NCI-H128 (cell line): Measurements from ENCODE around the gene HCFC1.

ENCODE experiments used
- DNase-seq: peaks from one replicate; lab custom pipeline; 2025; ENCODE audit not compliant: unreplicated experiment; lab: John Stamatoyannopoulos, UW

The HCFC1 gene

DNA sequence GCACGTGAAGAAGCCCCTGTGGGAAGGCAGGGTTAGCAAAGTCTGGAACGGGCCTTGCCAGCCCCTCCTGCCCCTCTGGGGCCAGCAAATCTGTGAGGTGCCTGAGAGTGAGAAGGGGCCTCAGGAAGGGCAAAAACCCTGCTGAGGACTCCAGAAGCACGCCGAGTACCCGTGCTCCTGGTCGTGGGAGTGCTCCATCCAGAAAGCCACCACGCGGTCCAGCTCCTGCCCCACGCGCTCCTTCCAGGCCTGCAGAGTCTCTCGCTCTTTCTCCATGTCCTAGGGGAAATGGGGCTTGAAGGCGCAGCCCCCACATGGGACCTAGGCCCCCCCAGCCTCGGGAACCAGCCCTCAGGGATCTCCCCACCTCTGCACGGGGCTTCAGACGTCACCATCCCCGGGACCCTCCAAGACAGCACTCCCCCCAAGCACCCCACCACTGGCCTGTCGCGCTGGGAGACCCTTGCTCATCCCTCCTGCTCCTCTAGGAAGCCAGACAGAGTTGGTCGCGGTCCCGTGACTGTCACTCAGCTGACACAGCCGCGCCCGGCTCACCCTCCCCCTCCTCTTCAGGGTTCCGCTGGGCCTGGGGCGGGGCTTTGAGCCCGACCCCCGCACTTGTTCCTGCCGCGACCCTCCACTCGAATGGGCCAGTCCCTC lies 27.3 kb downstream of the HCFC1 start, which contains the start of gene RENBP:
Gene RENBP, minus strand, starts transcription at position 504 of the 660 bp plus-strand sequence. Its CDS starts 33 bp downstream, at position 471.
- no peak for DNase-seq

DNA sequence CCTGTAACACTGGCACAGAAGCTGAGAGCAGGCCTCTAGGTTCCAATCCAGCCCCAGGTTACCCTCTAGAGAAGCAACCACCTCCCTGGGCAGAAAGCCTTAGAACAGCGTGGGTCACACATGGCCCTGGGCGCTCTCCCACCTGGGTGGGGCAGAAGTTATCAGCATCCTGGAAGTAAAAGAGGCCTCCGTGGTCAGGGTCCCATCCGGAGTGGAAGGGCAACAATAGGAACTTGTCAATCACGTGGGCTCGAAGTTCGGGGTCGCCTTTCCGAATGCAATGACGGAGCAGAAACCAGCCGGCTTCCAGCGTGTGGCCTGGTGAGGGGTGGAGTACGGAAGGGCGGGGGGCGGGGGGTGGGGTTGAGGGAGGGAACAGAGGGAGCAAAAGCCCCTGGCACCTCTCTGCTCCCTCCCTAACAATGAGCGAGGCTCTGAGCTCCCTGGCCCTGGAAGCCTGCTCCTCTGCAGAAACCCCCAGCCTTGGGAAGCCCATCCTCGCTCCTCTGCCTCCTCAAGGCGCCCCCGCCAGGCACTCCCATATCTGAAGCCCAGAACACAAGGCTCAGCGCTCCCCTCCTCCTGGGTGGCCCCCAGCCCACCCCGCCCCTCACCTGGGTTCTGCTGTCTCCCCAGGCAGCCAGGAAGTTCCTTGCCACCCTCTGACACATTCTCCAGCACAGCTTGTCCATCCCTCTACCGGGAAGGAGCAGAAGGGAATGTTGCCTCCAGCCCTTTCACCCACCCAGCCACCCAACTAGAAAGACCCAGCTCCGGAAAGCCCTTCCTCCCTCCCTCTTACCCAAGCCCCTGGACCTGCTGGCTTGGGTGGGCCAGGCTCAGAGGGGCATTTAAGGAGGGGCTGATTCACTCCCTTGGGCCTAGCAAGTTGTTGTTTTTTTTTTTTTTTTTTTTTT lies 30.0 kb downstream of the HCFC1 start:
- no peak for DNase-seq

DNA sequence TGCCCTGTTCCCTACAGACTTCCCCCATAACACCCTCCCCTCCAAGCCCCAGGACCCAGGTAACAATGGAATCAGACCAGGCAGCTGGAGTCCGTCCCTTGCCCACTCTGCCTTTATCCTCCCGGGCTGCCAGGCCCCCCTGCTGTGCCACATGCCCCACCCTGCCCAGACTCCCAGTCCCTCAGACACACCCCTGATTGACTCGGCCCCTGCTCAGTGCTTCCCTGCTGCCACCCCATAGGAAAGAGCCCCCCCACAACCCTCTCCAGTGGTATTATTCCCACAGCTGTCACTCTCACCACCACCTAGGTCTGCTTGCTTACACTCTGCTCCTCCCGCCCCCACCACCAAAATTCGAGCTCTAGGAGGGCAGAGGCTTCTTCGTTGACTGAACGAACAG lies 32.0 kb downstream of the HCFC1 start:
- DNase-seq = no peak

DNA sequence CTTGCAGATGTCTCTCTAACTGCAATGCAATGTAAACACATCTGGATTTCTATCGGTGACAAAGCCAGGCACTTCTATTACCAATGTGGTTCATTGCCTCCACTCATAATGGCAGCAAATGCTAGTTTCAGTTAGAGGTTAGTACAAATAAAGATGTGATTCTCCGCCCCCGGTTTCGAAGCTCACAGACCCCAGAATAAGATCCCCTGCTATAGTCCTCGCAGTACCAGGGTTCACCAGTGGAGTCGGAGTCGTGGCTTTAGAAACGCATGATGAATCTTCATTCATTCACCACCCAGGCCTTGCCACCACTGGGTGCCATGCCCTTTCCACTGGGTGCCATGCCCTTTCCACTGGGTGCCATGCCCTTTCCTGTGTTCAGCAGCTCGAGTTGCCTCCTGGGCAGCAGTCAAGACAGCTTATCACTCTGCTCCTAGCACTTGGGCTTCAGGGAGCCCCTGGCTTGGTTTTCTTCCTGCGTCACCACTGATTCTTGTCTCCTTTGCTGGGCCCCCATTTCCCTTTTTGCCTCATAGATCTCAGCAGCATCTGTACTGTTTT lies 33.3 kb downstream of the HCFC1 start:
- DNase-seq = no peak

DNA sequence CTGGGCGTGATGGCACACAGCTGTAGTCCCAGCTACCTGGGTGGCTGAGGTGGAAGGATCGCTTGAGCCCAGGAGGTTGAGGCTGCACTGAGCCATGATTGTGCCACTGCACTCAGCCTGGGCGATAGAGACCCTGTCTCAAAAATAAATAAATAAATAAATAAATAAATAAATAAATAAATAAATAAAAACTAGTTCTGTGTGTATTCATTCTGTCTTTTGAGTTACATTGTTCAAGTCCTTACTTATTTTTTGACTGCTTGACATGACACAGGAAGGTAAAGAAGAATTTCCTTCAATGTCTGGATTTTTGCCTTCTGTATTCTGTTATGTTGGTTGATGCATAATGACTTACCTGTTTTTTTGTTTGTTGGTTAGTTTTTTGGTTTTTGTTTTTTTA lies 34.6 kb downstream of the HCFC1 start:
- no peak for DNase-seq

DNA sequence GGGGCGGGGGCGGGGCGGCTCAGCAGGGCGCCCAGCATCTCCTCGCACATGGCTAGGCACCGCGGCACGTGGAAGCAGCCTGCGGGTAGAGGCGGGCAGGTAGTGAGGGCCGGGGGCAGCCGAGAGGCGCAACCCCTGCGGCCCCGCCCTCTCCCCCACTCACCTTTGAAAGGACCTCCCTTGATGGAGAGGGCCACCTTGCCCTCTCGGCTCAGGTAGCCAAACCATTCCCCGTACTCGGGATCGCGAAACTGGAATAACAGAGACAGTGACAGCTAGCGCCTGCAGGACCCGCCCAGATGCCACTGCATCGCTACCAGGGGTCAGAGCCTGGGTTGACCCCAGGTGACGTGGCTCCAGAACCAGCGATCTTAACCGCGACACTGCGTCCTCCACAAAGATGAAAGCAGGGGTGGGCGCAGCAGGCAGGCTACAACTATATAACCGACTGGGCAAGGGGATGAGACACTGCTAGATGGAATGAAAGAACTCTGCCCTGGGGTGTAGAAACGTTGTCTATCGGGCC lies 36.2 kb downstream of the HCFC1 start:
- no peak for DNase-seq

DNA sequence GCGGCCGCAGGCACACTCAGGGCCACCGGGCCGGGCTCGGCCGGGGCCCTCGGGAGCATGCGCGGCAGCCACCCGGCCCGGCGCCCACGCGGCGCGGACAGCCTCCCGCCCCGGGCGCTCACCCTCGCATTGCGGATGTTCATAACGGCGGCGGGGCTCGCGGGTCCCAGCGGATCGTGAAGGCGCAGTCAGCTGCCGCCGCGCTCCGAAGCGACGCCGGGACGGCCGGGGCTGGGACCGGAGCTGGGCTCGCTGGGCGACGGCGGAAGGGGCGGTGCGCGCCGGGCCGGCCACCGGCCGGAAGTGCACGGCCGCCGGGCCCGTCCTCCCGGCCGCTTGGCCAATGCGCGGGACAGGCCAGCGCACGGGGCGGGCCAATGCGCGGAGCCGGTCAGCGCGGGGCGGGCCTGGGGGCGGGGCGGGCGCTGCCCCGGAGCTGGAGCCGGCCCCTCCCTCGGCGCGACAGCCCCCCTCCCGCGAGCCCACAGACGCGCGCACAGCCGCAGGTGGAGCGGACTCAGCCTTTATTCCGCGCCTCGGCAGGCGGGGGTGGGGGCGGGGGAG lies 36.8 kb downstream of the HCFC1 start, which contains the start of gene NAA10:
Gene NAA10, minus strand, starts transcription at position 276 of the 564 bp plus-strand sequence. Its CDS starts 133 bp downstream, at position 143.
- DNase-seq = peak; percentile 30

DNA sequence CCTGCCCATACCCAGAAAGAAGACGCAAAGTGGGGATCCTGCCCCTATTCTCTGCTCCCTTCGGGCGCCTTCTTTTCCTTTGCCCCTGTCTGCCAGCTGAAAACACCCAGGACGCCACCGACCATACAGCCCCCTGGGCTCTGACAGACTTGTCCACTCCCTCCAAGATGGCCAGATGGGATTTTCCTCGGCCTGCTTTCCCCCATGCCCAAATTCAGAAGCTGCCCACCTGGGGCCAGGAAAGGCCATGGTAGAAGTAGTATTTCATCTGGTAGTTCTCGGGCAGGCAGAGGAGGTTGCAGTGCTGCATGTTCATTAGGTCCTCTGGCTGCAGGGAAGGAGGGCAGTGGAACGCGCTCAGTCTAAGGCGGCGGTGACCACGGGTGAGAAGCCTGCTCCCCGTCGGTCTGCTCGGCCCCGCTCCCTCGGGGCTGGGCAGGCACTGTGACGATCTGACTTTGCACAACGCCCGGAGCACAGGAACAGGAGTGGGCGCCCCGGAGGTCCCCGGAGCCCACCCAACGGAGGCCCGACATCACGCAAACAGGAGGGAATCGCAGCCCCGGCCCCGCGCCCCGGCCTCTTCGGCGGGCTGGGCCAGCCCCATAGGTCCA lies 37.4 kb downstream of the HCFC1 start:
- no peak for DNase-seq

DNA sequence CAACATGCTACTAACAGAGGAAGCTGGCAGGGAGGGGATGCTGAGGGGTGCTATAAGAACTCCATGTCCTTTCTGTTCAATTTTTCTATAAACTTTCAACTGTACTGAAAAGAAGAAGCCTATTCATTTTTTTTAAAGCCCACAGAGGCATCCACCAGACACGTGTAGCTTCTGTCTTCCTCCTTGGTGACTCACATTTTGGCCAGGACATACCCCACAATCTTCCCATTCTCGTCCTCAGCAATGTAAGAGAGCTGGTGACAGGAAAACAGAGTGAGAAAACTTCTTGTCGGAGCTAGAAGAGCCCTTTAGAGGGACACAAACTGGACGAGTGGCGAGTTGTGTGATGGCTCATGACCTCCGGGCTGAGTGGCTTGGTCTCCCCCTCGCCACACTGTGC lies 37.9 kb downstream of the HCFC1 start:
- no peak for DNase-seq

DNA sequence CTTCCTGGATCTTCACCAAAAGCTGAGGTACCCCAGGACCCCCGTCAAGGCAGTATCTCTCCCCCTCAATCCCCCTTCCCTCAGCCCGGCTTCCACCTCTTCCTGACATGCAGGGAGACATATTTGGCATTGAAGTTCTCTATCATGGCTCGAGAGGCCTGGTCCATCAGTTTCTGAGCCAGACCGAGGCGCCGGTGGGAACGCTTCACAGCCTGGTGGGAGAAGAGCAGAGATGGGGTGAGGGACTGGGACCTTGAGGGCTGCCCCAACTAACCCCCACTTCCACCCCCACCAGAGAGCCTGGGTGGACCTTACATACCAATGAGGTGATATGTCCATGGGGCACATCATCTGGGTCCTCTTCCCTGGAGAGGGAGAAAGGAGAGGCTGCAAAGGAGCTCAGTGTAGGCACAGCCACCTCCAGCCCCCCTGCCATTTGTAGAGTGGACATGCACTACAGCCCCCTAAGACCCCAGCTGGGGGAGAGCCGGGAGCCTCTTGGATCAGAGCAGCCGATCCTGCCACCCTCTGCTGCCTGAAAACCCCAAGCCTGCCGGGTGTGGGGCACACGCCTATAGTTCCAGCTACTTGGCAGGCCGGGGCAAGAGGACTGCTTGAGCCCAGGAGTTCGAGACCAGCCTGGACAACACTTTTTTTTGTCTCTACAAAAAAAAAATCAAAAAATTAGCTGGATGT lies 39.2 kb downstream of the HCFC1 start:
- no peak for DNase-seq

DNA sequence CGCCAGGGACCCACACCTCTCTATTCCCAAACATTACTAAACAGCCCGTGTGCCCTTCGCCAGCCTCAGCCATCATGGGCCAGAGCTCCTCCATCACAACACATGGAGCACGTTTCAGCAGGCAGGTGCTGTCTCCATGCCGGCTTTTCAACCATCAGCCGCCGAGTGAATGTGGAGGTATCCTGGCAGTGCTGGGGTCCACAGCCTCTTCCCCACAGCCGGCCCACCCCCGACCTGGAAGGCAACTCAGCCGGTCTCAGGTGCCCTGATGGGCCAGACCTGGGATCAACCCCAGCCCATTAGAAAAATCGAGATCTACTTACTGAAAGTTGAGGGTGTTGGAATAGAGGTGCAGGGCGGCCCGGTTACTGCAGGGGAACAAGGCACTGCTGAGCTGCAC lies 39.9 kb downstream of the HCFC1 start:
- no peak for DNase-seq

DNA sequence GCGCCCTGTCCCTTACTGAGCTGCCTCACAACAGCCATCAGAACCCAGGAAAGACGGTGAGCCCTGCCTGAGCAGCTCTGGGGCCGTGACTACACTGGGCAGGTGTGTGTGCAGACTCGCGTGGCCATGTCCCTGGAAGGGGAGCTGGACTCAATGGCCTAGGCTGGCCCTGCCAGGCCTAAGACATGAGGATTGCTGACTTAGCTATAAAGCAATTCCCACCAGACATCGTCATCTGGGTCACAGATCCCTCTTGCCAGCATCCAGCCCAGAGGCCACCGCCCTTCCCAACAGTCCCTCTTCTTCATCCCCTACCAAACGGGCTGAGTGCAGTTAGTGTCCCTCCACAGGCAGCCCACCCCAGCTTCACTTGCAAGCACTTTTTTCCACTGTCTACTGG lies 40.5 kb downstream of the HCFC1 start:
- DNase-seq = no peak

DNA sequence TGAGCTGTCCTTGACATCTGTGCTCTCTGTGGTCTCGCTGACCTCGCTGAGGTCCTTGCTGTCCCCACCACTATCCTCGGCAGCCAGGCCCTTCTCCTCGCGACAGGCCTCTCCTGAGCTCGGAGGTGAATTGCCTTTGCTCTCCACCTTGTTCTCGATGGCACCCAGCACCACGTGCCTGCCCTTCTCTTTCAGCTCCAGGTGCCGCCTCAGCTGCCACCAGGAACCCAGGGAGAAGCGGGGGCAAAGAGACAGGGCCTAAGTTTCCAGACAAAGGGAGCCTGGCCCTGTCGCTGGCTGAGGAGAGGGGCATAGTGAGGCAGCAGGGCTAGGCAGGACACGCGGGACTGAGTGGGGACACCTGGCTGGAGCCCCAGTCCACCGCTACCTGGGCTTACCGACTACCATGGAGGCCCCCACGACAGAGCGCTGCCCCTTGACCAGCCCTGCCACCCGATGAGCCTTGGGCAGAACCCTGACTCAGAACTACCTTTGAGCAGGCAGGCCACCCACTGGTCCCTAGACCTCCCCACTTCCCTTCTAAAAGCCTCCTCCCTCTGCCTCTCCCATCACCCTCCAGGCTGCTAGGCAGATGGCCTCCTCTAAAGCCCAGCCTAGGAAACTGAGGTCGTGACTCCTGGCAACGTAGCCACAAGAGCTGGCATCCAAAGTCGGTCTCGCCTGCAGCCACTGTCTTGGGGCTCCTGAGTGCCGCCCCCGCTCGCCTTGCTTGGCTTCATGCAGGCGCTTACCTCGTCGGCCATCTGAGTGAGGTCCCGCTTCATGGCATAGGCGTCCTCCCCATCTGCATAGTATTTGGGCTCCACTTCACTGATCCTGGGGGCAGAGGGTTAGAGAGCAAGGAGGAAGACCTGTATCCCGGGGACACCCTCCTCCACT lies 41.4 kb downstream of the HCFC1 start:
- no peak for DNase-seq

DNA sequence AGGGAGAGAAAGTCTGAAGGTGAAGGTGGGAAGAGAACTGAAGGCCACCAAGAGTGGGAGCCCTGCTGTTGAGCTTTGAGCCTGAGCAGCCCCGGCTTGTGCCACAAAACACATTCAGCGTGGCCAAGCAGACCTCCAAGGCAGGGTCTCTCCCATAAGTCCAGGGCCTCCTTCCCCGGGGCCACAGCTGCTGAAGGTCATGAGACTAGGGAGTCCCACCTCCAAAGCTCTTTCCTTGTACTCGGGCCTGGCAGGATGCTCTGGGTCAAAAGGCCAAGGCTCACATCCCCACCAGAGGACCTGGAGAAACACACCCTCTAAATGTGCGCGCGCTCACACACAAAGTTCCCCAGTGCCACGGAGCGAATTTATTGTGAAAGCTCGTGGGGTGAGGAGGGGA lies 42.0 kb downstream of the HCFC1 start:
- DNase-seq = no peak

DNA sequence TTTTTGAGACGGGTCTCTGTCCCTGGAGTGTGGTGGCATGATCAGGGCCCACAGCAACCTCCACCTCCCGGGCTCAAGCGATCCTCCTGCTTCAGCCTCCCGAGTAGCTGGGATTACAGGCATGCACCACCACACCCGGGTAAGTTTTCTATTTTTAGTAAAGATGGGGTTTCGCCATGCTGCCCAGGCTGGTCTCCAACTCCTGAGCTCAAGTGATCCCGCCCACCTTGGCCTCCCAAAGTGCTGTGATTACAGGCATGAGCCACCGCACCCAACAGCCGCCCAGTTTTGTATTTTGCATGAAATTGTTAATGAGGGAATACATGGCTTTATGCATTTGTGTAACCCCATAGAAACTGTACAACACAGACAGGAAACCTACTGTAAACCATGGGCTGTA lies 42.8 kb downstream of the HCFC1 start:
- DNase-seq = no peak

DNA sequence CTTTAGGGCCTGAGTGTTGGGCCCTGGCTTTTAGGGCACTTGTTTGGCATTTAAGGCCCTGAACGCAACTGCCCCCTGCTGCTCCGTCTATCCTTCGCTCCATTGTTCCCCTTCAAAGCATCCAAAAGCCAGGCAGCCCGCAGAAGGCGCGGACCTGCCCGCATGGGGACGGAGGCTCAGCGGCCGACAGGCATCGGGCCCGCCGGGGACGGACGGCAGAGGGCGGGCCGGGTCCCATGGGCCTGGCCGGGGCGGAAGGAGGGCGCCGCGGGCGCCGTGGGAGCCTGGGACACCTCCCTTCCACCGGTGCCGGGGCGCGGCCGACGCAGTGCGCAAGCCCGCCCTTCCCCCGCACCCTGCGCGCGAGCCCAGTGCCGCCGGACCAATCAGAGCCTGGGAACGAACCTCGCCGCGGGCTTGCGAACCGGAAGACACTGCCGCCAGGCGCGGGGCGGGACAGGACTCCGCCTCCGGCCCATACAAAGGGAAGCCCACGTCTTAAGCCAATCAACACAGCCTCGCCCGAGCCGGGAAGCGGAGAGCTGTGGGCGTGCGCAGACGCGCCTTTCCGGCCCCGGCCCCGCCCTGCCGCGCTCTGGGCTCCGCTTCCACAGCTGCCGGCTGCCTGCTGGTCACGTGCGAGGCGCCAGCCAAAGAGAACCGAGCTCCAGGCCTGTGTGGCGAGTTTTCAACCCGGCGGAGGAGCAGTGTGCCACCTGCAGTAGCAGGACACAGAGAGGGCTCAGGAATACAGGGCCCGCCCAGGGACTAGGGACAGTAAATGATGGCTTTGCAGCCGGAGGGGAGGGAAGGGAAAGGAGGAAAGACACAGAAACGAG lies 43.5 kb downstream of the HCFC1 start:
- peak; percentile 90 for DNase-seq

DNA sequence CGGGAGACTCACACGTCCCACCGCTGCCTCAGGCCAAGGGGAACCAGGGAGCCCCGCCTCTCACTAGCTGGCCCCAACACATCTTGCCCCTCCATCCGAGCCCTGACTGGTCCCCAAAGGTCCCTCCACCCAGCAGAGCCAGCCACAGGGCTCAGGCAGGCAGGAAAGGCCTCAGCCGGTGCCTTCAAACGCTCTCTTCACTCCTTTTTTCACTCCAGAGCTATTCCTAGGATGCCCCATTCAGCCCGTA lies 44.0 kb downstream of the HCFC1 start:
- DNase-seq = no peak

DNA sequence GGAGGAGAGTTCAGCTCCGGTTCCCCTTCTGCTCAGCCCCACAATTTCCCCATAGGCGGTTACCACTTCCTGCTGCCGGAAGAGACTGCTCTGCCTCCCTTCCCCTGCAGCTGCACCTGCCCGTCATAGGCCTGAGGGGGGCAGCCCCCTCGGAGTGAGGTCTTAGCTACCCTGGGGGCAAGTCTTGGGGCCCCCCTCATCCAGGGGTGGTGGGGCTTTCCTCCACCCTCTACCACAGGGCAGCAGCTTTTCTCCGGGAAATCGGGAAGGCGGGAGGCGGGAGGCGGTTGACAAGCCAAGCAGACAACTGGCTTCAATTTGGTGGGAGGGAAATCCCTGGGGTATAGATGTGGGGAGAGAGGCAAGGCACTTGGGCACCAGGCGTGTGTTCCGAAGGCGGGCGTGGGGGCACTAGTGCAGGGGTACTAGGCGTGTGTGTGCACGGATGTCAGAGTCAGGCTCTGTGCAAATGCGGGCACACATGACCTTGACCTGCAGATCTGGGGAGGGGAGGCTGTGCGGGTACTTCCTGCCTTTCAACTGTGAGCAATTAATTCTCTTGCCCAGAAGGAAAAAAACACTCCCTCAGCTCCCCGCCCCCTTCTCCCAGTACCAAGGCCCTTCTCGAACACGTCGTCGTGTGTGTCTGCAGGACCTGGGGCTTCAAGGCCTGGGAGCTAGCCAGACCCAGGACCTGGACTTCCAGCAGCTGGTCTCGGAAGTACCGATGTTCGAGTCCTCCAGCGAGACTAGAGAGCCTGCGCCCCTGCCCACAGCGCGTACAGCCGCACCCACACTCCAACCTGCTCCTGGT lies 44.6 kb downstream of the HCFC1 start:
- DNase-seq = no peak
